DMS53 (cell line): Measurements from ENCODE around the gene FCN2.

Experiments
- DNase-seq: peaks from one replicate; lab custom pipeline; 2025; lab: John Stamatoyannopoulos, UW

FCN2 gene

GRCh38 chr9:134933076-134933659 is 52.6 kb downstream of the FCN2 start:
- DNase-seq, result no peak

- no peak for DNase-seq
Observed at GRCh38 chr9:134935056-134935640, 54.5 kb downstream of the FCN2 start.

GRCh38 chr9:134935701-134936345 is 55.2 kb downstream of the FCN2 start:
- no peak for DNase-seq

DNA sequence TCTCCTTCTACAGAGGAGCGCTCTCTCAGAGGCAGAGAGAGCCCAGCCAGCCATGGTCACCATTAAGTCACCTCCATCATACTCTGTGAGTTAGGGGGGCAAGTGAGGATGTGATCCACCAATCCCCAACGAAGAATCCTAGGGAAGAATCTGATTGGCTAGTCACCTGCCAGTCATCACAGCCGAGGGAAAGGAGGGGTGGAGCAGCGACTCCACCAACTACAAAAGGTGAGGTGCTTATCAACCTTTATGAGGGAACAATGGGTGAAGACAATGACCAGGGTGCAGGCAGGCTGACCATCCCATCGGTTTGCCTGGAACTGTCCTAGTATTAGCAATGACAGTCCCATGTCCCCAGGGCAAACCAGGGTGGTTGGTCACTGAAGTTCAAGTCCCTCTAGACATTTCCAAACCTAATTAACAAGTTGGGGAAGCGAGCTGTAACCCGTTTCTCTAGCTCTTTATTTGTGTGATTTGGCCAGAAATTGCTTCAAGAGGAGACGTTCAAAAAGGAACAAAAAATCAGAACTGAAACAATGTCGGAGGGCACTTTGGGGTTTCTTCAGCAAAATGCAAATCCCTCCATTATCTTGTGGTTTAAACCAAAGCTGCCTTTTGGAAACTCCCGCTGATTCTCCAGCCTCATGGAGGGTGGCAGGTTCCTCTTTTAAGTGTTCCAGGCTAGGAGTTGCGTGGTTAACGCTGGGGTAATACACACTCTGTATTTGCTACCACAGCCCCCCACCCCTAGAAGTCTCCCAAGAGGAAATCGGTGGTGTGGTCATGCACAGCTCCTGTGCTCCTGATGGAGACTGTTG is 55.9 kb downstream of the FCN2 start:
- DNase-seq, result no peak
